GM18517 (cell line): ENCODE data around the gene METTL4.
A peak's percentile ranks its signal among the peaks of the same experiment; 100 is the strongest.

Experiments used
- ATAC-seq: cut with Tn5 transposase; IDR thresholded peaks from one replicate; pipeline ENCODE4 v1.9.1; 2021; ENCODE audit warnings: mild to moderate bottlenecking, moderate library complexity; ENCODE audit not compliant: unreplicated experiment

The METTL4 gene

GRCh38 chr18:2571200-2572170 is at the start of gene METTL4, which contains the start of gene NDC80:
TSS of gene METTL4 (minus strand) at chr18:2571505. CDS start at chr18:2567216, 4,289 bp downstream.
TSS of gene NDC80 (plus strand) at chr18:2571557. CDS start at chr18:2572986, 1,429 bp downstream.
- peak; percentile 73 for ATAC-seq

- no peak for ATAC-seq
These were observed 46.7 kb upstream of the METTL4 start for GRCh38 chr18:2618009-2618408.

- no peak for ATAC-seq
These were observed 46.2 kb upstream of the METTL4 start for GRCh38 chr18:2617401-2617998.

- ATAC-seq = no peak
These were observed 41.7 kb upstream of the METTL4 start for GRCh38 chr18:2612996-2613395.

GRCh38 chr18:2610549-2610948 is 39.2 kb upstream of the METTL4 start:
- no peak for ATAC-seq

- ATAC-seq = no peak
These were observed 38.3 kb upstream of the METTL4 start for GRCh38 chr18:2609604-2610003.

GRCh38 chr18:2606335-2606734 is 35.0 kb upstream of the METTL4 start:
- no peak for ATAC-seq

GRCh38 chr18:2602844-2603243 is 31.5 kb upstream of the METTL4 start:
- ATAC-seq = no peak

GRCh38 chr18:2597639-2598038 is 26.3 kb upstream of the METTL4 start:
- ATAC-seq = no peak

GRCh38 chr18:2590303-2590702 is 19.0 kb upstream of the METTL4 start:
- no peak for ATAC-seq

- ATAC-seq = no peak
These were observed 18.2 kb upstream of the METTL4 start for GRCh38 chr18:2589345-2590068.

- ATAC-seq = no peak
These were observed 17.5 kb upstream of the METTL4 start for GRCh38 chr18:2588666-2589344.

- no peak for ATAC-seq
These were observed 16.5 kb upstream of the METTL4 start for GRCh38 chr18:2587788-2588187.

GRCh38 chr18:2573408-2573807 is 2.1 kb upstream of the METTL4 start:
- ATAC-seq = no peak

GRCh38 chr18:2572892-2573291 is 1.6 kb upstream of the METTL4 start:
- no peak for ATAC-seq

- no peak for ATAC-seq
These were observed 865 bp upstream of the METTL4 start for GRCh38 chr18:2572171-2572569.

- peak; percentile 40 for ATAC-seq
These were observed 519 bp downstream of the METTL4 start for GRCh38 chr18:2570772-2571199.

- no peak for ATAC-seq
These were observed 1.7 kb downstream of the METTL4 start for GRCh38 chr18:2569338-2570207.

GRCh38 chr18:2568605-2569004 is 2.7 kb downstream of the METTL4 start:
- no peak for ATAC-seq

GRCh38 chr18:2568129-2568528 is 3.2 kb downstream of the METTL4 start:
- ATAC-seq = no peak
